ENCODE measurements around the gene RNU6-1.

Gene RNU6-1

DNA sequence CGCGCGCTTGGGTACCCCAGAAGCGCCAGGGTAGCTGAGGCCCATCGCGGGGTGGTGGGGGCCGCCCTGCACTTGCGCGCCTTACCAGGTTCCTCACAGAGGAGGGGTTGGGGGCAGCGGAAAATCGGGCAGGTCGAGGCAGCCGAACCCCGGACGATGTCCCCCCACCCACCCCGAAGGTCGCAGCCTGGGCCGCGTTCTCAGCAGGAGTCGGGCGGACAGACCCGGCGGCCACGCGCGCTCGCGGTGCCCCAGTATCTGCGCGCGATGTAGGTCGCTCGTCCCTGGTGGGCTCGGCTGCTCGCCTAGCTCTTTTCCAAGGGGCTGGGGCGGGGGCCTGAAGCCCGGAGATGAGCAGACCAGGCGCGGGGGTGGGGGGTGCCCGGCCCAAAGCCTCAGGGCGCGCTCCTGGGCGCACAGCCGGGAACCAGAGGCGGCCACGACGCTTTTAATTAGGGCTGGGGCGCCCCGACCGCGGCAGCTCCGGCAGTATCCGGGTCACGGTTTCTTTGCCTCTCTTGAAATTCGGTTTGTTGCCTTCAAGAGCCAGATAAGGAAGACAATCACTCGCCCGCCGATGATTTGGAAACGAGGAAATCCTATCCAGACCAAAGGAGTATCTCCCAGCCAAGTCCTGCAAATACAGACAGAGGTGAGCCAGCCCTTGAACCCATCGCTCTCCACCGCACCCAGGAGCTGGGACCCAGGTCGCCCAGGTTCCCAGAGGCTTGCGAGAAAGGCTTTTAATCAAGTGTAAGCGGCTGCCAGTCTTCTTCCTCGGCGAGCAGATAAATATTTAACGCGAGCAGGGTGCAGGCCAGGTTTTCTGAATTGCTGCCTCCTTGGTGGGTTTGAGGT, 10.0 kb downstream of the RNU6-1 start:
- Histone ChIP-seq H3K4me1 (ENCODE audit: control insufficient read depth, insufficient read depth, low read length) (peaks cover 16% of the 10 kb centered on the region), H3K27me3 (ENCODE audit: control insufficient read depth, insufficient read depth, low read length) (peaks cover 95% of the 10 kb centered on the region), H3K9me3 (ENCODE audit: control insufficient read depth, insufficient read depth, low read length) (no peaks in the 10 kb centered on the region), H3K4me3 (ENCODE audit: low read depth, low read length) (peak overlapping the region; percentile 41), H3K9ac (ENCODE audit: low read depth, low read length) (no peak overlapping the region), H3K36me3 (ENCODE audit: control insufficient read depth, insufficient read depth, low read length) (no peaks in the 10 kb centered on the region)

DNA sequence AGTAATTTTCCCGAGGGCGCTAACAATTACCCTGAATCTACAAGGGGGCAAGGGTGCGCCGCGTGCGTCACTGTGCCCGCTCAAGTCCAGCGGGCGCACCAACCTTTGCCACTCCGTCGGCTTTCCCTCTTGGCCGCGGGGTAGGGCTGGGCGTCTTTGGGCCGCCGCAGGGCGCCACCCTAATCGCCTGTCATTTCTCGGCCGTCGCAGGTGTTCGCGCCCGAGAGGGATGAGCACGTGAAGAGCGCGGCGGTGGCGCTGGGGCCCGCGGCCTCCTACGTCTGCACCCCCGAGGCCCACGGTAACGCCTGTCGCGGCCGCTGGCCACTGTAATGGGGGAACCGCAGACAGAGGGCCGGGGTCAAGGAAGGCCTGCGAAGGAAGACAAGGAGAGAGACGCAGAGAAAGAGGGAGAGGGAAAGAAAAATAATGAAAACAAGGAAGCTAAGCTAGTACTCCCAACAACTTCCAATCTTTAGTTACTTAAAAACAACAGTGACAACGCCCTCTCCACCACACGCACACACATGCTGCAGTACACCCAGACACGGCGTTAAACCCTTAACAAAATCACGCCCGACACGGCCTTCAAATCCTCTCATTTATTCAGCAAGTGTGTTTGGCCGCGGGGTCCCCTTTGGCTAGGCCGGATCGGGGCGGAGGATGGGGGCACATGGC, 10.7 kb downstream of the RNU6-1 start:
- Histone ChIP-seq H3K9me3 (ENCODE audit: control insufficient read depth, insufficient read depth, low read length) (no peaks in the 10 kb centered on the region), H3K27me3 (ENCODE audit: control insufficient read depth, insufficient read depth, low read length) (peaks cover 95% of the 10 kb centered on the region), H3K4me1 (ENCODE audit: control insufficient read depth, insufficient read depth, low read length) (peaks cover 21% of the 10 kb centered on the region)

DNA sequence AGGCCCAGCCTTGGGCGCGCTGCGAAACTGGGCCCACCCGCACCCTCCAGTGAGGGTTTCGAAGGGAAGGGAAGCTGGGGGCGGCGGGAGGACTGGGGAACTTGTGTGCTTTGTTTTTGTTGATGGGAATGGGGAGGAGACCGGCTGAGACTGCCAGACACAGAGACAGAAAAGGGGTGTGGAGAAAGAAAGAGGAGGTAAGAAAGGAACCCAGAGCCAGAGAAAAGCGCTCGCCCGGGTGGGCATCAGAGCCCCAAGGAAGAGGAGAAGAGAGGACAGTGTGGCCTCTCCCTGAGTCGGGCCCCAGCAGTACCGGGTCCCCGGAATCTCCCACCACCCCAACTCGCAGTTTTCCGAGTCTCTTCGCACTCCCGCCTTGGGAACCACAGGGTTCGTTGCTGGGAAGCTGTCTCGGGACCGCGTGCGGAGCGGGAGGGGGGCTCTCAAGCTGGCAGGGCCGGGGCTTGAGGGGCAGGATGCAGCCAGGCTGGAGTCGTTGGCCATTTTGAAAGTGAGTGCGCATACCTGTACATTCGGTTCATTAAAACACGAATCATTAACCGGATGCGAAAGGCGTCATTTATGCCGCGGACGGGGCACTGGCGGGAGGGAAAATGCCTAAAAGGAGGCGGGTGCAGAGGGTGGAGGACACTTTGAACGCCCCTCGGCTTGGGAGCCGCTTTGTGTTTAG, 11.4 kb downstream of the RNU6-1 start:
- no peaks in the 10 kb centered on the region for H3K9me3 ChIP-seq (ENCODE audit: control insufficient read depth, insufficient read depth, low read length)
- peak overlapping the region; percentile 23 for H3K4me3 ChIP-seq (ENCODE audit: low read depth, low read length)
- peaks cover 95% of the 10 kb centered on the region for H3K27me3 ChIP-seq (ENCODE audit: control insufficient read depth, insufficient read depth, low read length)
- H3K36me3 ChIP-seq (ENCODE audit: control insufficient read depth, insufficient read depth, low read length), result no peaks in the 10 kb centered on the region
- H3K9ac ChIP-seq (ENCODE audit: low read depth, low read length), result no peak overlapping the region
- peaks cover 20% of the 10 kb centered on the region for H3K4me1 ChIP-seq (ENCODE audit: control insufficient read depth, insufficient read depth, low read length)

More for the DNA sequence above, 10.7 kb downstream of the RNU6-1 start:
- no peak overlapping the region for H3K9ac ChIP-seq (ENCODE audit: low read depth, low read length)
- H3K36me3 ChIP-seq (ENCODE audit: control insufficient read depth, insufficient read depth, low read length), result no peaks in the 10 kb centered on the region
- H3K4me3 ChIP-seq (ENCODE audit: low read depth, low read length), result peak overlapping the region; percentile 30

DNA sequence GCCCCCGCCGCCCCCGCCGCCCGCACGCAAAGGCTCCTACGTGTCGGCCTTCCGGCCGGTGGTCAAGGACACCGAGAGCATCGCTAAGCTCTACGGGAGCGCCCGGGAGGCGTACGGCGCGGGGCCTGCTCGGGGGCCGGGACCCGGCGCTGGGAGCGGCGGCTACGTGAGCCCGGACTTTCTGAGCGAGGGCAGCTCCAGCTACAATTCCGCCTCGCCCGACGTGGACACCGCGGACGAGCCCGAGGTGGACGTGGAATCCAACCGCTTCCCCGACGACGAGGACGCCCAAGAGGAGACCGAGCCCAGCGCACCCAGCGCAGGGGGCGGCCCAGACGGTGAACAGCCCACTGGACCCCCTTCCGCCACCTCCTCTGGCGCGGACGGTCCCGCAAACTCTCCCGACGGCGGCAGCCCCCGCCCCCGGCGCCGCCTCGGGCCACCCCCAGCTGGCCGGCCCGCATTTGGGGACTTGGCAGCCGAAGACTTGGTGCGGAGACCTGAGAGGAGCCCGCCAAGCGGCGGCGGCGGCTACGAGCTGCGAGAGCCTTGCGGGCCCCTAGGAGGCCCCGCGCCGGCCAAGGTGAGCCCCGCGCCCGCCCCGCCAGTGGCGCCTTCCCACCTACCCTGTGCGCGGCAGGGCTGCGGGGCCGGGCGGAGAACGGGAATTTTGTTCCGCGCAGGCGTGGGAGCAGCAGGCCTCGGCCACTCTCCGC, 12.1 kb downstream of the RNU6-1 start:
- no peak overlapping the region for H3K9ac ChIP-seq (ENCODE audit: low read depth, low read length)
- H3K4me1 ChIP-seq (ENCODE audit: control insufficient read depth, insufficient read depth, low read length), result peaks cover 17% of the 10 kb centered on the region
- peak overlapping the region; percentile 13 for H3K4me3 ChIP-seq (ENCODE audit: low read depth, low read length)
- no peaks in the 10 kb centered on the region for H3K36me3 ChIP-seq (ENCODE audit: control insufficient read depth, insufficient read depth, low read length)
- H3K27me3 ChIP-seq (ENCODE audit: control insufficient read depth, insufficient read depth, low read length), result peaks cover 92% of the 10 kb centered on the region
- H3K9me3 ChIP-seq (ENCODE audit: control insufficient read depth, insufficient read depth, low read length), result no peaks in the 10 kb centered on the region

DNA sequence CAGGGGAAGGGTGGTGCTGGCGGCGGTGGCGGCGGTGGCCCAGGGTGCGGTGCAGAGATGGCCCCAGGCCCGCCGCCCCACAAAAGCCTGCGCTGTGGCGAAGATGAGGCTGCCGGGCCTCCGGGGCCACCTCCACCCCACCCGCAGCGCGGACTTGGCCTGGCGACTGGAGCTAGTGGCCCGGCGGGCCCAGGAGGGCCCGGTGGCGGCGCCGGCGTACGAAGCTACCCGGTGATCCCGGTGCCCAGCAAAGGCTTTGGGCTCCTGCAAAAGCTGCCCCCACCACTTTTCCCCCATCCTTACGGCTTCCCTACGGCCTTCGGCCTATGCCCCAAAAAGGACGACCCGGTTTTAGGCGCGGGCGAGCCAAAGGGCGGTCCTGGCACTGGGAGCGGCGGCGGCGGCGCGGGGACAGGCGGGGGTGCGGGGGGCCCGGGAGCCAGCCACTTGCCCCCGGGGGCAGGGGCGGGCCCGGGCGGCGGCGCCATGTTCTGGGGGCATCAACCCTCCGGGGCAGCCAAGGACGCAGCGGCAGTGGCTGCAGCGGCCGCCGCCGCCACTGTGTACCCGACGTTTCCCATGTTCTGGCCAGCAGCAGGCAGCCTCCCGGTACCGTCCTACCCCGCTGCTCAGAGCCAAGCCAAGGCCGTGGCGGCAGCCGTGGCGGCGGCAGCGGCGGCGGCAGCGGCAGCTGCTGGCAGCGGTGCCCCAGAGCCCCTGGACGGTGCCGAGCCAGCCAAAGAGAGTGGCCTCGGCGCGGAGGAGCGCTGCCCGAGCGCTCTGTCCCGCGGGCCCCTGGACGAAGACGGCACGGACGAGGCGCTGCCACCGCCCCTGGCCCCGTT, 12.9 kb downstream of the RNU6-1 start:
- H3K4me1 ChIP-seq (ENCODE audit: control insufficient read depth, insufficient read depth, low read length), result peaks cover 11% of the 10 kb centered on the region
- peaks cover 92% of the 10 kb centered on the region for H3K27me3 ChIP-seq (ENCODE audit: control insufficient read depth, insufficient read depth, low read length)
- no peaks in the 10 kb centered on the region for H3K9me3 ChIP-seq (ENCODE audit: control insufficient read depth, insufficient read depth, low read length)
- peak overlapping the region; percentile 48 for H3K4me3 ChIP-seq (ENCODE audit: low read depth, low read length)
- H3K9ac ChIP-seq (ENCODE audit: low read depth, low read length), result no peak overlapping the region
- no peaks in the 10 kb centered on the region for H3K36me3 ChIP-seq (ENCODE audit: control insufficient read depth, insufficient read depth, low read length)

DNA sequence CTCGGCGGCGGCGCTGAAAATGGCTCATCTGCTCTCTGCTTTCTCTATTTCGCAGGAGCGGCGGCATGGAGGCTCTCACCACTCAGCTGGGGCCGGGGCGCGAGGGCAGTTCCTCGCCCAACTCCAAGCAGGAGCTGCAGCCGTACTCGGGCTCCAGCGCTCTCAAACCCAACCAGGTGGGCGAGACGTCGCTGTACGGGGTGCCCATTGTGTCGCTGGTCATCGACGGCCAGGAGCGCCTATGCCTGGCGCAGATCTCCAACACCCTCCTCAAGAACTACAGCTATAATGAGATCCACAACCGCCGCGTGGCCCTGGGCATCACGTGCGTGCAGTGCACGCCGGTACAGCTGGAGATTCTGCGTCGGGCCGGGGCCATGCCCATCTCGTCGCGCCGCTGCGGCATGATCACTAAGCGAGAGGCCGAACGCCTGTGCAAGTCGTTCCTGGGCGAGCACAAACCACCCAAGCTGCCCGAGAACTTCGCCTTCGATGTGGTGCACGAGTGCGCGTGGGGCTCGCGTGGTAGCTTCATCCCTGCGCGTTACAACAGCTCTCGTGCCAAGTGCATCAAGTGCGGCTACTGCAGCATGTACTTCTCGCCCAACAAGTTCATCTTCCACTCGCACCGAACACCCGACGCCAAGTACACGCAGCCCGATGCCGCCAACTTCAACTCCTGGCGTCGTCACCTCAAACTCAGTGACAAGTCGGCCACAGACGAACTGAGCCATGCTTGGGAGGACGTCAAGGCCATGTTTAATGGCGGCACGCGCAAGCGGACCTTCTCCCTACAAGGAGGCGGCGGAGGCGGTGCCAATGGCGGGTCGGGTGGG, 13.7 kb downstream of the RNU6-1 start:
- peaks cover 11% of the 10 kb centered on the region for H3K4me1 ChIP-seq (ENCODE audit: control insufficient read depth, insufficient read depth, low read length)
- no peak overlapping the region for H3K9ac ChIP-seq (ENCODE audit: low read depth, low read length)
- peaks cover 92% of the 10 kb centered on the region for H3K27me3 ChIP-seq (ENCODE audit: control insufficient read depth, insufficient read depth, low read length)
- no peaks in the 10 kb centered on the region for H3K36me3 ChIP-seq (ENCODE audit: control insufficient read depth, insufficient read depth, low read length)
- peak overlapping the region; percentile 48 for H3K4me3 ChIP-seq (ENCODE audit: low read depth, low read length)
- H3K9me3 ChIP-seq (ENCODE audit: control insufficient read depth, insufficient read depth, low read length), result no peaks in the 10 kb centered on the region

DNA sequence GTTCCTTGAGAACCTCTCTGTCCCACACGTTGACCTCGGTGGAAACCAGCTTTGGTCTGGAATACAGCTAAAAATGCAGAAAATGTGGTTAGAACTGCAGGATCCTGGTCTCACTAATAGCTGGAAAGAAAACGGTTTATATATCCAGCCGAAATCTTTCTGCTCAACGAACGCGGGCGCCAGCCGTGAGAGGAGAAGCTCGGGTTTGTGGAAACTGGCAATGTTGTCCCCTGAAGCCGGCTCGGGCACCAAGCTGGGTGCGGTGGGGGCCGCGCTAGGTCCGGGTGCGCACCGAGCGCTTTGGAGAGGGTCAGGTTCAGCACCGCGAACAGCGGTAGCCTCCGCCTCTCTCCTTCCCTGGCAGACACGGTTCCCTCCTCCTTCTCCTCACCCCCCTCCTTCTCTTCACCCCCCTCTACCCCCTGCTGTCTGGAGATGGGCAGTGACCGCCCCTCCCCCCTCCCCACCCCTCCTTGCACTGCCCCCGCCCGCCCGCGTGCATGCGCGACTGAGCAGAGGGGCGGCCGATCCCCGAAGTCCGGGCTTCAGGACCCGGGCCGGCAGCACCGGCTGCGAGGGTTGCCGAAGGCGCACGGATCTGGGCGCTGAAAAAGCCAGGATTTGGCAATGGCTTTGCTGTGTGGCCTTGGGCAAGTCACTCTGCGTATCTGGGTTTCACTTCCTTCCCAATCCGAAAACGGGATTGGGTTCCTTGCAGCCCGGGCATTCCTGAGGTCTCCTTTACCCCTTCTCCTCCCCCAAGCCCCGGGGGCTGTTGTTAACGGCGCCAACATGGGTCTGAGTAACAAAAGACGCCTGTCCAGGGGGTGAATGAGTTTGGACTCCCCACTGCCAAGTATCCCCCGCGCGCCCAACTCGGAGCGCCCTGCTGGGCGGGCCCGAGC, 14.6 kb downstream of the RNU6-1 start, which contains the start of gene SKOR1:
SKOR1 (plus strand) TSS at position 534 of the 905 bp plus-strand sequence; CDS start at position 628, 94 bp downstream.
- Histone ChIP-seq H3K36me3 (ENCODE audit: control insufficient read depth, insufficient read depth, low read length) (no peaks in the 10 kb centered on the region), H3K4me3 (ENCODE audit: low read depth, low read length) (peak within 1 kb of the TSS; percentile 48), H3K9ac (ENCODE audit: low read depth, low read length) (no peak within 1 kb of the TSS), H3K27me3 (ENCODE audit: control insufficient read depth, insufficient read depth, low read length) (peaks cover 92% of the 10 kb centered on the region), H3K4me1 (ENCODE audit: control insufficient read depth, insufficient read depth, low read length) (peaks cover 7% of the 10 kb centered on the region), H3K9me3 (ENCODE audit: control insufficient read depth, insufficient read depth, low read length) (no peaks in the 10 kb centered on the region)

DNA sequence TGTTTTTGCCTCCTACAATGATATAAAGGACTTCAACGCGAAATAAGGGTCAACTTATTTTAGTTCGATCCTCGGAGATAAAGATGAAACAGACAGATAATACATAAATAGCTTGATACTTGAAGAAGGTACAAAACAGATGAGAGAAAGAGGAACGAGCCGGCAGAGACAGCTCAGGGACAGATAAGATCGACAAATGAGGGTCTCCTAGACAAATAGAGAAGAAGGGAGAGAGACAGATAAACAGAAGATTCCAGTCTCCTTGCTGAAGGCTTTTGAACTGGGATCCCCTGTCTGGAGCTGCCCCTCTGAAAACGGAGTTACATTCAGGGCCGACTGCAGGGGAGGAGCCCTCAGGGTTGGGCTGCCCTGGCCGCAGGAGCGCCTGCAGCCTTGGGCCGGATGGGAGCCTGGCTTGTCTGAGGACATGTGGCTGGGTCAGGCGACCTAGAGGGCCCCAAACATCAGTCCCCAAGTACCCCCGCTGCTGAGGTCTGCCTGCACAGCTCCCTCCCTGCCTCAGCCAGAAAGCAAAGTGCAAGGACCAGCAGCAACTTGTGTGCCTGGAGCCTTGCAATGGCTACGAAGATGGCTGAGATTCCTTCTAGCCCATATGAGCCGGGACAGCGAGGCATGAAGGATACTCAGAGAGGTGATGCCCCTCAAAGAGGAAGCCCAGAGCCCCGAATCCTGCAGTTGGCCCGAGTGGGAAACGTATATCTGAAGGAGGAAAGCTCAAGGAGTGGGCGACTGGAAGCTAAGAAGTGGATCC, 15.5 kb downstream of the RNU6-1 start:
- Histone ChIP-seq H3K36me3 (ENCODE audit: control insufficient read depth, insufficient read depth, low read length) (no peaks in the 10 kb centered on the region), H3K27me3 (ENCODE audit: control insufficient read depth, insufficient read depth, low read length) (peaks cover 93% of the 10 kb centered on the region), H3K4me1 (ENCODE audit: control insufficient read depth, insufficient read depth, low read length) (peaks cover 9% of the 10 kb centered on the region), H3K9ac (ENCODE audit: low read depth, low read length) (no peak overlapping the region), H3K9me3 (ENCODE audit: control insufficient read depth, insufficient read depth, low read length) (no peaks in the 10 kb centered on the region), H3K4me3 (ENCODE audit: low read depth, low read length) (peak overlapping the region; percentile 39)
